ENCODE data around the gene MLXIP.

The MLXIP gene

DNA sequence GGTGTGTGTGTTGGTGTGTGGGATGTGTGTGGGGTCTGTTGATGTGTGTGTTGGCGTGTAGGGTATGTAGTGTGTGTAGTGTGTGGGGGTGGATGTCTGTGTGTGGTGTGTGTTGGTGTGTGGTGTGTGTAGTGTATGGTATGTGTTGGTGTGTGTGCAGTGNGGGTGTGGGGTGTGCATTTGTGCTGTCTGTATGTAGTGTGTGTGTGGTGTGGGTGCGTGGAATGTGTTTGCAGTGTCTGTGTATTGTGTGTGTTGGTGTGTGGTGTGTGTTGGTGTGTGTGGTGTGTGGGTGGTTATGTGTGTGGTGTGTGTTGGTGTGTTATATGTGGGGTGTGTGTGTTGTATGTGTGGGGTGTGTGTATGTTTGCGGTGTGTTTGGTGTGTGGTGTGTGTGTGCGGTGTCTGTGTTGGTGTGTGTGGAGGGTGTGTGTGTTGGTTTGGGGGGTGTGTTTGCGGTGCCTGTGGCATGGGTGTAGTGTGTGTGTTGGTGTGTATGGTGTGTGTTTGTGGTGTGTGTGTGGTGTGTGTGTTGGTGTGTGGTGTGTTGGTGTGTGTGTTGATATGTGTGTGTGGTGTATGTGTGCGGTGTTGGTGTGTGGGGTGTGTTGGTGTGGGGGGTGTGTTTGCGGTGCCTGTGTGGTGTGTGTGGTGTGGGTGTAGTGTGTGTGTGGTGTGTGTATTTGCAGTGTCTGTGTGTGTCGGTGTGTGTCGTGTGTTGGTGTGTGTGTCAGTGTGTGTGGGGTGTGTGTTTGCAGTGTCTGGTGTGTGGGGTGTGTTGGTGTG is 14.7 kb downstream of the MLXIP start (continued):
- TF ChIP-seq ZNF23 (tag by site-specific recombination; IDR thresholded peaks at IDR 0.05; ENCODE audit: borderline replicate concordance) = no peak
- TF ChIP-seq BCL11B (tag by site-specific recombination; IDR thresholded peaks at IDR 0.05; ENCODE audit: low read depth) = no peak
- TF ChIP-seq, protein P1, sequence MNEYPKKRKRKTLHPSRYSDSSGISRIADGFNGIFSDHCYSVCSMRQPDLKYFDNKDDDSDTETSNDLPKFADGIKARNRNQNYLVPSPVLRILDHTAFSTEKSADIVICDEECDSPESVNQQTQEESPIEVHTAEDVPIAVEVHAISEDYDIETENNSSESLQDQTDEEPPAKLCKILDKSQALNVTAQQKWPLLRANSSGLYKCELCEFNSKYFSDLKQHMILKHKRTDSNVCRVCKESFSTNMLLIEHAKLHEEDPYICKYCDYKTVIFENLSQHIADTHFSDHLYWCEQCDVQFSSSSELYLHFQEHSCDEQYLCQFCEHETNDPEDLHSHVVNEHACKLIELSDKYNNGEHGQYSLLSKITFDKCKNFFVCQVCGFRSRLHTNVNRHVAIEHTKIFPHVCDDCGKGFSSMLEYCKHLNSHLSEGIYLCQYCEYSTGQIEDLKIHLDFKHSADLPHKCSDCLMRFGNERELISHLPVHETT (tag by site-specific recombination; IDR thresholded peaks at IDR 0.05) = 0 out of 2 replicates have a peak, but pooled peaks have one; percentile 13
- TF ChIP-seq, protein P2, sequence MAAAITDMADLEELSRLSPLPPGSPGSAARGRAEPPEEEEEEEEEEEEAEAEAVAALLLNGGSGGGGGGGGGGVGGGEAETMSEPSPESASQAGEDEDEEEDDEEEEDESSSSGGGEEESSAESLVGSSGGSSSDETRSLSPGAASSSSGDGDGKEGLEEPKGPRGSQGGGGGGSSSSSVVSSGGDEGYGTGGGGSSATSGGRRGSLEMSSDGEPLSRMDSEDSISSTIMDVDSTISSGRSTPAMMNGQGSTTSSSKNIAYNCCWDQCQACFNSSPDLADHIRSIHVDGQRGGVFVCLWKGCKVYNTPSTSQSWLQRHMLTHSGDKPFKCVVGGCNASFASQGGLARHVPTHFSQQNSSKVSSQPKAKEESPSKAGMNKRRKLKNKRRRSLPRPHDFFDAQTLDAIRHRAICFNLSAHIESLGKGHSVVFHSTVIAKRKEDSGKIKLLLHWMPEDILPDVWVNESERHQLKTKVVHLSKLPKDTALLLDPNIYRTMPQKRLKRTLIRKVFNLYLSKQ (tag by site-specific recombination; IDR thresholded peaks at IDR 0.05; ENCODE audit: borderline replicate concordance) = no peak
- TF ChIP-seq, protein P3, sequence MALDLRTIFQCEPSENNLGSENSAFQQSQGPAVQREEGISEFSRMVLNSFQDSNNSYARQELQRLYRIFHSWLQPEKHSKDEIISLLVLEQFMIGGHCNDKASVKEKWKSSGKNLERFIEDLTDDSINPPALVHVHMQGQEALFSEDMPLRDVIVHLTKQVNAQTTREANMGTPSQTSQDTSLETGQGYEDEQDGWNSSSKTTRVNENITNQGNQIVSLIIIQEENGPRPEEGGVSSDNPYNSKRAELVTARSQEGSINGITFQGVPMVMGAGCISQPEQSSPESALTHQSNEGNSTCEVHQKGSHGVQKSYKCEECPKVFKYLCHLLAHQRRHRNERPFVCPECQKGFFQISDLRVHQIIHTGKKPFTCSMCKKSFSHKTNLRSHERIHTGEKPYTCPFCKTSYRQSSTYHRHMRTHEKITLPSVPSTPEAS (tag by site-specific recombination; IDR thresholded peaks at IDR 0.05) = peak; percentile 38
- TF ChIP-seq BCL11A (tag by site-specific recombination; IDR thresholded peaks at IDR 0.05; ENCODE audit: low read depth) = no peak
- TF ChIP-seq ZNF121 (tag by site-specific recombination; IDR thresholded peaks at IDR 0.05) = no peak; the same call in 1 of the 2 replicates
- TF ChIP-seq, protein P4, sequence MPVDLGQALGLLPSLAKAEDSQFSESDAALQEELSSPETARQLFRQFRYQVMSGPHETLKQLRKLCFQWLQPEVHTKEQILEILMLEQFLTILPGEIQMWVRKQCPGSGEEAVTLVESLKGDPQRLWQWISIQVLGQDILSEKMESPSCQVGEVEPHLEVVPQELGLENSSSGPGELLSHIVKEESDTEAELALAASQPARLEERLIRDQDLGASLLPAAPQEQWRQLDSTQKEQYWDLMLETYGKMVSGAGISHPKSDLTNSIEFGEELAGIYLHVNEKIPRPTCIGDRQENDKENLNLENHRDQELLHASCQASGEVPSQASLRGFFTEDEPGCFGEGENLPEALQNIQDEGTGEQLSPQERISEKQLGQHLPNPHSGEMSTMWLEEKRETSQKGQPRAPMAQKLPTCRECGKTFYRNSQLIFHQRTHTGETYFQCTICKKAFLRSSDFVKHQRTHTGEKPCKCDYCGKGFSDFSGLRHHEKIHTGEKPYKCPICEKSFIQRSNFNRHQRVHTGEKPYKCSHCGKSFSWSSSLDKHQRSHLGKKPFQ (tag by site-specific recombination; IDR thresholded peaks at IDR 0.05) = peak; percentile 64; the same call in 1 of the 2 replicates
- no peak for TF ChIP-seq ZNF747 (tag by site-specific recombination; IDR thresholded peaks at IDR 0.05)
- peak; percentile 31; the same call in 1 of the 2 replicates for TF ChIP-seq ZNF239 (tag by site-specific recombination; IDR thresholded peaks at IDR 0.05)
- TF ChIP-seq ZBTB17 (tag by site-specific recombination; IDR thresholded peaks at IDR 0.05) = no peak
- TF ChIP-seq ZNF16 (tag by site-specific recombination; IDR thresholded peaks at IDR 0.05; ENCODE audit: low read depth) = no peak
- no peak for TF ChIP-seq ZBTB48 (tag by site-specific recombination; IDR thresholded peaks at IDR 0.05)
- no peak for TF ChIP-seq TCF7L2 (IDR thresholded peaks at IDR 0.05; ENCODE audit: borderline replicate concordance, low read depth, low read length)
- TF ChIP-seq ZFP3 (tag by site-specific recombination; IDR thresholded peaks at IDR 0.05; ENCODE audit: low read depth) = no peak
- TF ChIP-seq ZNF132 (tag by site-specific recombination; IDR thresholded peaks at IDR 0.05; ENCODE audit: borderline replicate concordance) = no peak
- no peak for TF ChIP-seq ZNF791 (tag by site-specific recombination; IDR thresholded peaks at IDR 0.05)
- peak; percentile 20; the same call in 1 of the 2 replicates for TF ChIP-seq ZNF155 (tag by site-specific recombination; IDR thresholded peaks at IDR 0.05)
- TF ChIP-seq ZNF701 (tag by site-specific recombination; IDR thresholded peaks at IDR 0.05) = 0 out of 2 replicates have a peak, but pooled peaks have one; percentile 28
- TF ChIP-seq ZNF843 (tag by site-specific recombination; IDR thresholded peaks at IDR 0.05) = 0 out of 2 replicates have a peak, but pooled peaks have one; percentile 9
- TF ChIP-seq, protein P5, sequence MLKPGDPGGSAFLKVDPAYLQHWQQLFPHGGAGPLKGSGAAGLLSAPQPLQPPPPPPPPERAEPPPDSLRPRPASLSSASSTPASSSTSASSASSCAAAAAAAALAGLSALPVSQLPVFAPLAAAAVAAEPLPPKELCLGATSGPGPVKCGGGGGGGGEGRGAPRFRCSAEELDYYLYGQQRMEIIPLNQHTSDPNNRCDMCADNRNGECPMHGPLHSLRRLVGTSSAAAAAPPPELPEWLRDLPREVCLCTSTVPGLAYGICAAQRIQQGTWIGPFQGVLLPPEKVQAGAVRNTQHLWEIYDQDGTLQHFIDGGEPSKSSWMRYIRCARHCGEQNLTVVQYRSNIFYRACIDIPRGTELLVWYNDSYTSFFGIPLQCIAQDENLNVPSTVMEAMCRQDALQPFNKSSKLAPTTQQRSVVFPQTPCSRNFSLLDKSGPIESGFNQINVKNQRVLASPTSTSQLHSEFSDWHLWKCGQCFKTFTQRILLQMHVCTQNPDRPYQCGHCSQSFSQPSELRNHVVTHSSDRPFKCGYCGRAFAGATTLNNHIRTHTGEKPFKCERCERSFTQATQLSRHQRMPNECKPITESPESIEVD (tag by site-specific recombination; IDR thresholded peaks at IDR 0.05) = no peak
- no peak for TF ChIP-seq GFI1B (tag by site-specific recombination; IDR thresholded peaks at IDR 0.05)
- TF ChIP-seq, protein P6, sequence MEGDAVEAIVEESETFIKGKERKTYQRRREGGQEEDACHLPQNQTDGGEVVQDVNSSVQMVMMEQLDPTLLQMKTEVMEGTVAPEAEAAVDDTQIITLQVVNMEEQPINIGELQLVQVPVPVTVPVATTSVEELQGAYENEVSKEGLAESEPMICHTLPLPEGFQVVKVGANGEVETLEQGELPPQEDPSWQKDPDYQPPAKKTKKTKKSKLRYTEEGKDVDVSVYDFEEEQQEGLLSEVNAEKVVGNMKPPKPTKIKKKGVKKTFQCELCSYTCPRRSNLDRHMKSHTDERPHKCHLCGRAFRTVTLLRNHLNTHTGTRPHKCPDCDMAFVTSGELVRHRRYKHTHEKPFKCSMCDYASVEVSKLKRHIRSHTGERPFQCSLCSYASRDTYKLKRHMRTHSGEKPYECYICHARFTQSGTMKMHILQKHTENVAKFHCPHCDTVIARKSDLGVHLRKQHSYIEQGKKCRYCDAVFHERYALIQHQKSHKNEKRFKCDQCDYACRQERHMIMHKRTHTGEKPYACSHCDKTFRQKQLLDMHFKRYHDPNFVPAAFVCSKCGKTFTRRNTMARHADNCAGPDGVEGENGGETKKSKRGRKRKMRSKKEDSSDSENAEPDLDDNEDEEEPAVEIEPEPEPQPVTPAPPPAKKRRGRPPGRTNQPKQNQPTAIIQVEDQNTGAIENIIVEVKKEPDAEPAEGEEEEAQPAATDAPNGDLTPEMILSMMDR (tag by site-specific recombination; IDR thresholded peaks at IDR 0.05) = no peak
- no peak for TF ChIP-seq ZNF394 (tag by site-specific recombination; IDR thresholded peaks at IDR 0.05; ENCODE audit: borderline replicate concordance)
- TF ChIP-seq ZNF529 (tag by site-specific recombination; IDR thresholded peaks at IDR 0.05; ENCODE audit: insufficient replicate concordance) = no peak
- no peak for TF ChIP-seq SALL2 (tag by site-specific recombination; IDR thresholded peaks at IDR 0.05; ENCODE audit: borderline replicate concordance)
- no peak for TF ChIP-seq ZNF629 (tag by site-specific recombination; IDR thresholded peaks at IDR 0.05)
- TF ChIP-seq, protein P7, sequence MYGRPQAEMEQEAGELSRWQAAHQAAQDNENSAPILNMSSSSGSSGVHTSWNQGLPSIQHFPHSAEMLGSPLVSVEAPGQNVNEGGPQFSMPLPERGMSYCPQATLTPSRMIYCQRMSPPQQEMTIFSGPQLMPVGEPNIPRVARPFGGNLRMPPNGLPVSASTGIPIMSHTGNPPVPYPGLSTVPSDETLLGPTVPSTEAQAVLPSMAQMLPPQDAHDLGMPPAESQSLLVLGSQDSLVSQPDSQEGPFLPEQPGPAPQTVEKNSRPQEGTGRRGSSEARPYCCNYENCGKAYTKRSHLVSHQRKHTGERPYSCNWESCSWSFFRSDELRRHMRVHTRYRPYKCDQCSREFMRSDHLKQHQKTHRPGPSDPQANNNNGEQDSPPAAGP (tag by site-specific recombination; IDR thresholded peaks at IDR 0.05) = no peak
- TF ChIP-seq GLI4 (tag by site-specific recombination; IDR thresholded peaks at IDR 0.05) = no peak

Data from HEK293 (cell line).